ENCODE measurements around the gene SH3TC2. TPM values are rescaled to one million over a fixed set of nuclear protein-coding genes. Genes with fewer than 3 reads are reported as not detected.
A peak's percentile ranks its signal among the peaks of the same experiment; 100 is the strongest.

The SH3TC2 gene
- total and polyA plus RNA-seq, 8 donors = under 0.01 to 3.1 (median 0.46) TPM; not detected in 1

DNA sequence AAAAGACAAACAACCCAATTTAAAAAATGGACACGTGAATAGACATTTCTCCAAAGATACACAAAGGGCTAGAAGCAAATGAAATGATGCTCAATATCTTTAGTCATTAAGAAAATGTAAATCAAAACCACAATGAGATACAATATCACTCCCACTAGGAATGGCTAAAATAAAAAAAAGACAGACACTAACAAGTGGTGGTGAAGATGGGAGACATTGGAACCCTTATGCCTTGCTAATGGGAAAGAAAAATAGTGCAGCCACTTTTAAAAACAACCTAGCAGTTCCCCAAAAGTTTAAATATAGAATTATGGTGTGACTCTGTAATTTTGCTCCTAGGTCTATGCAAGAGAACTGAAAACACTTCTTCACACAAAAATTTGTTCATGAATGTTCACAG is 40.7 kb downstream of the SH3TC2 start:
- no peaks in the 10 kb centered on the region for H3K36me3 ChIP-seq
- H3K27me3 ChIP-seq = no peaks in the 10 kb centered on the region
- intact Hi-C loops (cut with DNase I; ENCODE audit: low total_unique reads) = no loop called here
- H3K9me3 ChIP-seq = no peaks in the 10 kb centered on the region
- H3K4me1 ChIP-seq = peaks cover 0 to 22% (median 2%) of the 10 kb centered on the region in 4 donors
- DNase-seq = no peak
- H3K4me3 ChIP-seq = no peak overlapping the region
- H3K27ac ChIP-seq = no peak overlapping the region
- 76 to 94% (median 85%) methylated on average over 1 of the region's 1 CpG for WGBS, 5 donors
- TF ChIP-seq EP300 (IDR thresholded peaks at IDR 0.05) (no peak), POLR2A (IDR thresholded peaks at IDR 0.05) (no peak), POLR2AphosphoS5 (IDR thresholded peaks at IDR 0.05) (no peak)
- TF ChIP-seq, protein P1, sequence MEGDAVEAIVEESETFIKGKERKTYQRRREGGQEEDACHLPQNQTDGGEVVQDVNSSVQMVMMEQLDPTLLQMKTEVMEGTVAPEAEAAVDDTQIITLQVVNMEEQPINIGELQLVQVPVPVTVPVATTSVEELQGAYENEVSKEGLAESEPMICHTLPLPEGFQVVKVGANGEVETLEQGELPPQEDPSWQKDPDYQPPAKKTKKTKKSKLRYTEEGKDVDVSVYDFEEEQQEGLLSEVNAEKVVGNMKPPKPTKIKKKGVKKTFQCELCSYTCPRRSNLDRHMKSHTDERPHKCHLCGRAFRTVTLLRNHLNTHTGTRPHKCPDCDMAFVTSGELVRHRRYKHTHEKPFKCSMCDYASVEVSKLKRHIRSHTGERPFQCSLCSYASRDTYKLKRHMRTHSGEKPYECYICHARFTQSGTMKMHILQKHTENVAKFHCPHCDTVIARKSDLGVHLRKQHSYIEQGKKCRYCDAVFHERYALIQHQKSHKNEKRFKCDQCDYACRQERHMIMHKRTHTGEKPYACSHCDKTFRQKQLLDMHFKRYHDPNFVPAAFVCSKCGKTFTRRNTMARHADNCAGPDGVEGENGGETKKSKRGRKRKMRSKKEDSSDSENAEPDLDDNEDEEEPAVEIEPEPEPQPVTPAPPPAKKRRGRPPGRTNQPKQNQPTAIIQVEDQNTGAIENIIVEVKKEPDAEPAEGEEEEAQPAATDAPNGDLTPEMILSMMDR (IDR thresholded peaks at IDR 0.05) = no peak

DNA sequence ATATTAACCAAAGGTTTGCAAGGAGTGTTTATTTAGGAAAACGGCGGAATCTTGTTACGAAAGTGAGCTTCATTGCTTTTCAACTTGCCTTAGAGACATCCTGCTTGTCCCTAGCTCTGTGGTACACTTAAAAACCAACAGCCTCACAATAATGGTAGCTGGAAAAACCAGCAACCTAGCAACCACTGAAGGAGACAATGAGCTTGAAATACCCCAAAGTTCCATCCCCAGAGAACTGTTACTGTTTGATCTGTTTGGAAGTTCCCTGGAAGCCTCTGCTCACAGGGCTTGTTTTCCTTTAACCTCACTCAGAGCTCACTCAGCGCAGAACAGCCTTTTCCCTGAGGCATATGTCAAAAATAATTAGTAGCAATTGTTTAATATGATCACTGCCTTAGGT is 43.2 kb downstream of the SH3TC2 start:
- Histone ChIP-seq H3K4me1 (peaks cover 0 to 18% (median 2%) of the 10 kb centered on the region in 4 donors), H3K4me3 (no peak overlapping the region), H3K27ac (no peak overlapping the region), H3K27me3 (no peaks in the 10 kb centered on the region), H3K9me3 (no peaks in the 10 kb centered on the region), H3K36me3 (no peaks in the 10 kb centered on the region)
- no peak for TF ChIP-seq EP300 (IDR thresholded peaks at IDR 0.05)
- TF ChIP-seq POLR2AphosphoS5 (IDR thresholded peaks at IDR 0.05) = no peak
- no peak for TF ChIP-seq POLR2A (IDR thresholded peaks at IDR 0.05)
- DNase-seq = no peak
- 71 to 83% (median 76%) methylated on average over 4 of the region's 4 CpGs for WGBS, 5 donors
- intact Hi-C loops (cut with DNase I; ENCODE audit: low total_unique reads) = no loop called here

DNA sequence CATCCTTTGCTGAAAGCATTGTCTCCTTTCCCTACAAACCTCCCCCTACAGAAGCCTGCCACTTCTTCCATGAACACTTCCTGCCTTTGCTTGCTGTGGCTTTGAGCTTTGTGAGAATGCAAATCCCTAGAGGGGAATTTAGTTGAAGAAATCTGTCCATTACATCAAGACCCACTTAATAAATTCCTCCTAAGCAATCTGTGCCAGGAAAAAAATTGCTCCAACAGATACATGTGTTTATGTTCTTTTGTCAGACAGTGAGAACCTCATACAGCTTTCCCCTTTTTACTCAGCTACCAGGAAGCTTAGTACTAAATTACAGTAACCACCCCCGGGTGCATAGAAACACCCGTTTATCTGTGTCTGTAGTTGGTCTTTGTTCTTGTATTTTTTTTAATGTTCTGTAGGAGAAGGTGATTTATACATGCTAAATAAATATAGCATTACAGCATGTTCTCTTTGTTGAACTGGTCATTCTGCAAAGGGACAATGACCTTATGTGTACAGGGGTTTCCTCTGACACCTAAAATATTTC is 43.9 kb downstream of the SH3TC2 start:
- Histone ChIP-seq H3K27me3 (no peaks in the 10 kb centered on the region), H3K9me3 (no peaks in the 10 kb centered on the region), H3K4me1 (peaks cover 0 to 16% (median under 1%) of the 10 kb centered on the region in 4 donors), H3K27ac (peak overlapping the region in 1 of 5 donors; percentile 38), H3K36me3 (no peaks in the 10 kb centered on the region), H3K4me3 (no peak overlapping the region)
- intact Hi-C loops (cut with DNase I; ENCODE audit: low total_unique reads) = no loop called here
- no peak for DNase-seq
- TF ChIP-seq, protein P1 (IDR thresholded peaks at IDR 0.05) = no peak
- no peak for TF ChIP-seq POLR2AphosphoS5 (IDR thresholded peaks at IDR 0.05)
- no peak for TF ChIP-seq POLR2A (IDR thresholded peaks at IDR 0.05)
- no peak for TF ChIP-seq EP300 (IDR thresholded peaks at IDR 0.05)
- 5 to 21% (median 17%) methylated on average over 2 of the region's 2 CpGs for WGBS, 5 donors

DNA sequence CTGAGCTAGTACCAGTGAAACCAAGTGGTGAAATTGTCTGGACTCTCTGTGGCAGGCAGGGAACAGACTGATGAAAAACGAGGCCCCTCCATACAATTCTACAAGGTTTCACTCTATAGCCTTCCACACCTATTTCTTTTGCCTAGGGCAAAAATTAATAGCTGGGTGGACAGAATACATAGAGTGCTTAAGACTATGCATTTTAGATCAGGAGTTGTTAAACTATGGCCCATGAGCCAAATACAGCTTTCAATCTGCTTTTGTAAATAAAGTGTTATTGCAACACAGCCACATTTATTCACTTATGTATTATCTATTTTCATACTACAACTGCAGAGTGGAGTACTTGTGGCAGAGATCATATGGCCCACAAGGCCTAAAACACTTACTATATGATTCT is 45.2 kb downstream of the SH3TC2 start:
- TF ChIP-seq, protein P1 (IDR thresholded peaks at IDR 0.05) = no peak
- TF ChIP-seq POLR2A (IDR thresholded peaks at IDR 0.05) (no peak), POLR2AphosphoS5 (IDR thresholded peaks at IDR 0.05) (no peak), EP300 (IDR thresholded peaks at IDR 0.05) (no peak)
- 75 to 94% (median 87%) methylated on average over 1 of the region's 1 CpG for WGBS, 5 donors
- H3K27me3 ChIP-seq = no peaks in the 10 kb centered on the region
- no peak for DNase-seq
- peaks cover 0 to 16% (median 0%) of the 10 kb centered on the region in 4 donors for H3K4me1 ChIP-seq
- no peak overlapping the region for H3K27ac ChIP-seq
- H3K36me3 ChIP-seq = no peaks in the 10 kb centered on the region
- intact Hi-C loops (cut with DNase I; ENCODE audit: low total_unique reads) = no loop called here
- H3K4me3 ChIP-seq = no peak overlapping the region
- H3K9me3 ChIP-seq = no peaks in the 10 kb centered on the region

DNA sequence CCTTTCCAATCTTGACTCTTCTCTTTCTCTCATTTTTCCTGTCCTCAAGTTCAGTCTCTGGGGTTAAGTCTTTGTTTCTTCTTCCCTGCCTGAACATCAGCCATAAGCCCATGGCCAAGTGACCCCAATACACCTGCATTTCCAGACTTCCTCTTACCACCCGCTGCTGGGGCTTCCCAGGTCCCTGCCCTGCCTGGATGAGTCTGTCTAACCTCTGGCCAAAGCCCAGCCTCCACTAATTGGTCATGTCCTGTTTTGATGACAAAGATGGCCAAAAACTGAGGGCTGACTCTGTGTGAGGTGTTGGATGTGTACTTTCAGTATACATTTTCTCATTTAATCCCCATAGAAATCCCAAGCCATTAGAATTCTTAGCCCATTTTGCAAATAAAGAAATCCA is 47.3 kb downstream of the SH3TC2 start:
- intact Hi-C loops (cut with DNase I; ENCODE audit: low total_unique reads) = no loop called here
- H3K27me3 ChIP-seq = no peaks in the 10 kb centered on the region
- TF ChIP-seq POLR2A (IDR thresholded peaks at IDR 0.05) = no peak
- TF ChIP-seq POLR2AphosphoS5 (IDR thresholded peaks at IDR 0.05) = no peak
- TF ChIP-seq, protein P1 (IDR thresholded peaks at IDR 0.05) = no peak
- TF ChIP-seq EP300 (IDR thresholded peaks at IDR 0.05) = no peak
- no peaks in the 10 kb centered on the region for H3K9me3 ChIP-seq
- peaks cover 0 to 16% (median 0%) of the 10 kb centered on the region in 4 donors for H3K4me1 ChIP-seq
- 77 to 95% (median 89%) methylated on average over 1 of the region's 1 CpG for WGBS, 5 donors
- no peaks in the 10 kb centered on the region for H3K36me3 ChIP-seq
- no peak for DNase-seq
- H3K4me3 ChIP-seq = no peak overlapping the region
- H3K27ac ChIP-seq = no peak overlapping the region
